Motor neuron (in vitro differentiated cells): ENCODE results near the gene HTRA2. TPM values are rescaled to one million over a fixed set of nuclear protein-coding genes. Genes with fewer than 3 reads are reported as not detected.

ENCODE experiments used
- ATAC-seq, 8 experiments: fragments of 200-7000 bp; cut with Tn5 transposase; replicated peaks in 6 of 8; 2 replicates each; pipeline ENCODE4 v1.8.0; 2021; ENCODE audit warnings: mild to moderate bottlenecking in 8 of 8, moderate library complexity in 8 of 8
- H3K27ac ChIP-seq, 2 donors: fragments of 250-450 bp; sonication (Bioruptor Pico); 2 replicates each; pipeline ENCODE4 v1.9.0; 2021; ENCODE audit warnings: antibody characterized with exemption in 2 of 2, mild to moderate bottlenecking in 2 of 2, moderate library complexity in 1 of 2
- H3K4me1 ChIP-seq, 2 donors: fragments of 250-450 bp; sonication (Bioruptor Pico); replicated peaks in 1 of 2; 2 replicates each; pipeline ENCODE4 v1.6.1; 2021; ENCODE audit warnings: antibody characterized with exemption in 2 of 2, mild to moderate bottlenecking in 2 of 2, moderate library complexity in 1 of 2
- H3K4me3 ChIP-seq, 5 donors: fragments of 250-450 bp; sonication (Bioruptor Pico); 2 replicates each; pipeline ENCODE4 v1.9.0; 2021; ENCODE audit warnings: antibody characterized with exemption in 5 of 5, mild to moderate bottlenecking in 5 of 5, moderate library complexity in 4 of 5
- WGBS, 10 experiments: fragments of 450-650 bp; shearing (Covaris generic); methylation state at CpG; one replicate each; pipeline ENCODE4 v1.0.0; 2022; 5-methylcytosine and 5-hydroxymethylcytosine counted together
- in situ Hi-C, 9 experiments: fragments of 400-800 bp; cut with MboI; loops; one replicate each; pipeline ENCODE4 v1.15.0; 2021; ENCODE audit warnings: low sequenced_read_pairs in 9 of 9, low pct_unique_long_range_greater_than_20kb in 2 of 9; ENCODE audit not compliant: unreplicated experiment in 9 of 9
- total RNA-seq, 8 experiments: library from RNA; unstranded; fragments of 300-600 nt; gene quantifications; 2 replicates each; pipeline versions ENCODE4 v1.2.3 to v1.2.4, GENCODE V29; 2022

The HTRA2 gene
- total RNA-seq, 8 experiments from 2014 or later: 30.9 to 49.4 (median 39.3) TPM

- Histone ChIP-seq H3K4me3 (no peak overlapping the region), H3K4me1 (no peaks in the 10 kb centered on the region), H3K27ac (no peak overlapping the region)
- no peak for ATAC-seq
- in situ Hi-C loops: no loop called here
- 60 to 100% (median 79%) methylated on average over 1 of the region's 1 CpG for WGBS, 10 experiments
Observed at GRCh38 chr2:74571058-74571457, 41.3 kb downstream of the HTRA2 start.

GRCh38 chr2:74572178-74572925 lies 42.6 kb downstream of the HTRA2 start:
- Histone ChIP-seq H3K4me1 (no peaks in the 10 kb centered on the region), H3K27ac (no peak overlapping the region), H3K4me3 (no peak overlapping the region)
- in situ Hi-C loops: no loop called here
- WGBS, 10 experiments: 58 to 80% (median 67%) methylated on average over 1 to 3 of the region's 3 CpGs; no CpG with 5 or more reads in 4 of the 10 experiments
- no peak for ATAC-seq

DNA sequence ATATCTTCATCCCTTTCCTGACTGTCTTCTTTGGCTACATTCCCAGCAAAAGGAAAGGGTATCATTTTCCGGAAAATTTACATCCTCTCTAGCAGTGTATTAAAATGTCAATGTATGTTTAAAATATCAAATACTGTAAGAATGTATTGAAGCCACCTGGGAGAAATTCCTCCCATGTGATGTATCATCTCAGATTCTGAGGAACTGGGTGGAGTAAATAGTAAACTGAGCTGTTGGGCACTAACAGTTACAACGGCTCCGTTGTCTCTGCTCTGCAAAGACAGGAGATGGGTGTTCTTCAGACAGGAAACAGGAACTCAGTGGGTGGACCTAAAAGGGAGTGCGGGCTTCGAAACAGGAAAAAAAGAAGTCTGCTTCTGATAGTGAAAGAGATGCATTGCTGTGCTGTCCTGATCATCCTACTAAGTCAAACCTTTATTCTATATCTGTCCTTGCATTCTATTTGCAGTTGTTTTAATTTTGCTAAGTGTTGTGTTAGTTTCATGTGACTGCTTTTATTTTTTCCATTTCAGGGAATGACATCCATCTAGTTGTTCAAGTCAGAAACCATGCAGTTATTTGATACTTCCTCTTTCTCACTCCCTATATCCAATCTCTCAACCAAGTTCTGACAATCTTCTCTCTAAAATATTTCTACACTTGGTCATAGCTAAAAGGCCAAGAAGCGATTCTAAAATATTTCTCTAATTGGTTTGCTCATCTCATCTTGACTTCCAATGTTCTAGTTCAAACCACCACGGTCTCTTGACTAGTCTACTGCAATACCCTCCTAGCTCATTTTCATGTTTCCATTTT lies 44.2 kb downstream of the HTRA2 start:
- no peaks in the 10 kb centered on the region for H3K4me1 ChIP-seq
- in situ Hi-C loops: no loop called here
- ATAC-seq: peak in 3 of 8 experiments; percentile 64 to 79 (median 69)
- H3K4me3 ChIP-seq: no peak overlapping the region
- H3K27ac ChIP-seq: no peak overlapping the region
- 0 to 100% (median 62%) methylated on average over 1 to 7 of the region's 7 CpGs for WGBS, 10 experiments

DNA sequence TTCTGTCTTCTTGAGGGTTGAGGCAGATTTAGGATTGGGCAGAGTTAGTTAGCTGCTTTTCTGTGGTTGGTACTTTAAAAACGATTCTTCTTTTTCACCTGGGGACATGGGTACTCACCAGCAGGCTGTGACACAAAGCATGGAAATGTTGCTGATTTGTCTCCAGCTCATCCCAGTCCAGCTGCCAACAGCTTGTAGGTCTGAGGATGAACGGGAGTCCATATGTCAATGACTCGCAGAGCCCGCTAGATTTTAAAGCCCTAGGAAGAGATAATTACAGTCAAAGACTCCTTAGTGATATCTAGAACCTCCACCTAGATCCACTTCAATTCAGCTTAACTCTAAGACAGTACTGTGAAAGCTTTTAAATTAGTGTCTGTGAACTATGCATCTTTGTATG lies 45.6 kb downstream of the HTRA2 start:
- WGBS, 10 experiments: 0 to 86% (median 58%) methylated on average over 1 to 4 of the region's 4 CpGs; no CpG with 5 or more reads in 2 of the 10 experiments
- Histone ChIP-seq H3K27ac (no peak overlapping the region), H3K4me3 (no peak overlapping the region), H3K4me1 (no peaks in the 10 kb centered on the region)
- no peak for ATAC-seq
- in situ Hi-C loops: loop anchor here in 5 of 9 experiments (25.0 kb wide), 3 partner anchors 88 to 338 kb away; partner anchors contain the start of genes CCDC142 (in 3 of the 5), LBX2 (in 3 of the 5) and TTC31 (in 3 of the 5)

- Histone ChIP-seq H3K27ac (no peak overlapping the region), H3K4me3 (no peak overlapping the region), H3K4me1 (no peaks in the 10 kb centered on the region)
- 0 to 100% (median 83%) methylated on average over 1 to 7 of the region's 7 CpGs; no CpG with 5 or more reads in 1 of the 10 experiments for WGBS, 10 experiments
- peak in 3 of 8 experiments; percentile 63 to 74 (median 66) for ATAC-seq
- in situ Hi-C loops: loop anchor here in 5 of 9 experiments (25.0 kb wide), 3 partner anchors 89 to 339 kb away; partner anchors contain the start of genes CCDC142 (in 3 of the 5), LBX2 (in 3 of the 5) and TTC31 (in 3 of the 5)
Observed at GRCh38 chr2:74576211-74576862, 46.6 kb downstream of the HTRA2 start.

DNA sequence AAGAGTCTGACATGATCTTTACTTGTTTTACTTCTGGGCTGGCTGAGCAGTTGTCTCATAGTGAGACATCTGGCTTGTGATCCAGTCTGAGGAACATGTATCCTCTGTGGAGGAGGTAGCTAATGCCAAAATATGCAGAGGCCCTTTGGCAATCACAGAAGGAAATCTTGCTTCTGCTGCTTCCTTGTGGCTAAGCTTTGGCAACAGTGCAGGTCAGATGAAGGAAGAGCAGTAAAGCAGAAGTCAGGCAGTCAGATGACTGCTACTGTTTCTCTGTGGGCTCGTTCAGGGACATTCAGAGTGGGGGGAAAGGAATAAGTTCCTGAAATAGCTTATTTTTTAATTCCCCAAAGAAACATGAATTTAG lies 47.1 kb downstream of the HTRA2 start:
- WGBS, 10 experiments: 0 to 20% methylated on average over 1 of the region's 1 CpG; no CpG with 5 or more reads in 8 of the 10 experiments
- H3K4me1 ChIP-seq: no peaks in the 10 kb centered on the region
- in situ Hi-C loops: loop anchor here in 5 of 9 experiments (25.0 kb wide), 3 partner anchors 90 to 340 kb away; partner anchors contain the start of genes CCDC142 (in 3 of the 5), LBX2 (in 3 of the 5) and TTC31 (in 3 of the 5)
- H3K27ac ChIP-seq: no peak overlapping the region
- no peak overlapping the region for H3K4me3 ChIP-seq
- peak in 3 of 8 experiments; percentile 41 to 58 (median 56) for ATAC-seq

DNA sequence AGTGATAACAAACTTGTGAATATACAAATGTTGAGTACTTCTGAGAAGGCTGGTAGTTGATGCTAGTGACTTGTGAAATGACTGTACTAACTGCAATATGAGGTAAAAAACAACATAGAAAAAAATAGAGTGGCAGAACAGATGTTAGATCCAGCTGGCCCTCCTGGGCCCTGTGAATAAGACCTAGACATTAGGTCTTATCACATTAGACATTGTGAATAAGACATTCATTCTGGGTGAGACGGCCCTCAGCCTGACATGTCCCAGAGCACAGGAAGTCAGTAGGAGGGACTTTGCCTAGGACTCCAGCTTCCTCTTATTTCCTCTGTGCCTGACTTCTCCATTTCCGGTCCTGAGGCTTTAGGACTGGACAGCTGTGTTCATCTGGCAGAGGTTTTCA lies 47.7 kb downstream of the HTRA2 start:
- in situ Hi-C loops: loop anchor here in 5 of 9 experiments (25.0 kb wide), 3 partner anchors 90 to 340 kb away; partner anchors contain the start of genes CCDC142 (in 3 of the 5), LBX2 (in 3 of the 5) and TTC31 (in 3 of the 5)
- 0 to 83% (median 55%) methylated on average over 1 to 2 of the region's 2 CpGs; no CpG with 5 or more reads in 2 of the 10 experiments for WGBS, 10 experiments
- no peak for ATAC-seq
- H3K4me3 ChIP-seq: no peak overlapping the region
- no peaks in the 10 kb centered on the region for H3K4me1 ChIP-seq
- no peak overlapping the region for H3K27ac ChIP-seq

GRCh38 chr2:74578408-74578807 lies 48.7 kb downstream of the HTRA2 start:
- 63 to 86% (median 72%) methylated on average over 1 to 2 of the region's 3 CpGs; no CpG with 5 or more reads in 6 of the 10 experiments for WGBS, 10 experiments
- no peaks in the 10 kb centered on the region for H3K4me1 ChIP-seq
- ATAC-seq: no peak
- in situ Hi-C loops: loop anchor here in 5 of 9 experiments (25.0 kb wide), 3 partner anchors 91 to 341 kb away; partner anchors contain the start of genes CCDC142 (in 3 of the 5), LBX2 (in 3 of the 5) and TTC31 (in 3 of the 5)
- no peak overlapping the region for H3K27ac ChIP-seq
- no peak overlapping the region for H3K4me3 ChIP-seq

GRCh38 chr2:74581463-74581862 lies 51.7 kb downstream of the HTRA2 start:
- WGBS, 10 experiments: 31 to 100% (median 77%) methylated on average over 1 to 3 of the region's 3 CpGs; no CpG with 5 or more reads in 3 of the 10 experiments
- Histone ChIP-seq H3K27ac (no peak overlapping the region), H3K4me3 (no peak overlapping the region), H3K4me1 (no peaks in the 10 kb centered on the region)
- ATAC-seq: no peak
- in situ Hi-C loops: loop anchor here in 5 of 9 experiments (25.0 kb wide), 3 partner anchors 94 to 344 kb away; partner anchors contain the start of genes CCDC142 (in 3 of the 5), LBX2 (in 3 of the 5) and TTC31 (in 3 of the 5)

DNA sequence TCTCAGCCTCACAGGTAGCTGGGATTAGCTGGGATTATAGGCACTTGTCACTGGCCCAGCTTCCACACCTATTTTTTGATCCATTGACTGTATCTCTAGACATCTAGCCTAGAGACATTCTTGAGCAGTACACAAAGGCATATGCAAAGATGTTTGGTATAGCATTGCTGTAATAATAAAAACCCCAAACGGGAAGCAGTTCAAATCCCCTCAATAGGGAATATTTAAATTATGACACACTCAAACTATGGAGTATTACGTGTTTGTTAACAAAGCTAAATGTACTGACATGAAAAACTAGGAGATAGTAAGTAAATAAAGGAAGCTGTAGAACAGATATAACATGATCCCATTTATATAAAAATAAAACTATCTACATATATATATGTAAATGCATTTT lies 52.5 kb downstream of the HTRA2 start:
- WGBS, 10 experiments: 49 to 100% (median 70%) methylated on average over 1 to 2 of the region's 2 CpGs; no CpG with 5 or more reads in 3 of the 10 experiments
- no peak for ATAC-seq
- Histone ChIP-seq H3K4me1 (no peaks in the 10 kb centered on the region), H3K27ac (no peak overlapping the region), H3K4me3 (no peak overlapping the region)
- in situ Hi-C loops: loop anchor here in 5 of 9 experiments (25.0 kb wide), 3 partner anchors 95 to 345 kb away; partner anchors contain the start of genes CCDC142 (in 3 of the 5), LBX2 (in 3 of the 5) and TTC31 (in 3 of the 5)
